Nephron (organoid): ENCODE data around the gene SLC6A20.
A peak's percentile ranks its signal among the peaks of the same experiment; 100 is the strongest.

ENCODE experiments used
- H3K27ac Mint-ChIP-seq, 3 experiments: 2 replicates each; pipeline ENCODE4 v1.8.0; 2020; ENCODE audit warnings: mixed read lengths in 3 of 3, mild to moderate bottlenecking in 2 of 3, moderate library complexity in 1 of 3
- H3K27me3 Mint-ChIP-seq: 2 replicates; pipeline ENCODE4 v1.8.0; 2021; ENCODE audit warnings: low read depth, mild to moderate bottlenecking, moderate library complexity, mixed read lengths
- H3K36me3 Mint-ChIP-seq: 2 replicates; pipeline ENCODE4 v1.8.0; 2020; ENCODE audit warnings: low read depth, mixed read lengths
- H3K4me1 Mint-ChIP-seq: 2 replicates; pipeline ENCODE4 v1.8.0; 2020; ENCODE audit warnings: mixed read lengths
- H3K4me3 Mint-ChIP-seq, 3 experiments: 2 replicates each; pipeline ENCODE4 v1.8.0; 2020; ENCODE audit warnings: mild to moderate bottlenecking in 3 of 3, mixed read lengths in 3 of 3, moderate library complexity in 2 of 3
- H3K9me3 Mint-ChIP-seq: 2 replicates; pipeline ENCODE4 v1.8.0; 2020; ENCODE audit warnings: mixed read lengths
- TF ChIP-seq, protein P1 (sequence below), 3 experiments: fragments of 200-600 bp; sonication (generic); IDR thresholded peaks; one replicate each; pipeline ENCODE4 v1.5.0; 2021; ENCODE audit warnings: antibody characterized with exemption in 3 of 3; ENCODE audit not compliant: unreplicated experiment in 3 of 3

The SLC6A20 gene

DNA sequence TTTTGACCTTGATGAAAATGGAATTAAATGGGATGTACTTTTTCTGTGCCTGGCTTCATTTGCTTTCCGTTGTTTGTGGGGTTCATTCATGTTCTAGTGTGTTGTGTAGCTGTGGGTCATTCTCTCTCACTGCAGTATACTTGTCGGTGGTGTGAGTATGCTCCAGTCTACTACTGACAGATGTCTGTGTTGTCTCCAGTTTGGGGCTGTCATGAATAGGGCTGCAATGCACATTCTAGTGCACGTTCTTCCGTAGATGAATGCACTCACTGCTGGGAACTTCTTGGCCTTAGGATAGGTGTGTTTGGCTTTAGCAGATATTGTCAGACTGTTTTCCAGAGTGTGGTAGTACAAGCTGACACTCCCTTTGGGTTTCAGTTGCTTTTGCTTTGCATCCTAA lies 1.7 kb upstream of the SLC6A20 start:
- TF ChIP-seq, protein P1, sequence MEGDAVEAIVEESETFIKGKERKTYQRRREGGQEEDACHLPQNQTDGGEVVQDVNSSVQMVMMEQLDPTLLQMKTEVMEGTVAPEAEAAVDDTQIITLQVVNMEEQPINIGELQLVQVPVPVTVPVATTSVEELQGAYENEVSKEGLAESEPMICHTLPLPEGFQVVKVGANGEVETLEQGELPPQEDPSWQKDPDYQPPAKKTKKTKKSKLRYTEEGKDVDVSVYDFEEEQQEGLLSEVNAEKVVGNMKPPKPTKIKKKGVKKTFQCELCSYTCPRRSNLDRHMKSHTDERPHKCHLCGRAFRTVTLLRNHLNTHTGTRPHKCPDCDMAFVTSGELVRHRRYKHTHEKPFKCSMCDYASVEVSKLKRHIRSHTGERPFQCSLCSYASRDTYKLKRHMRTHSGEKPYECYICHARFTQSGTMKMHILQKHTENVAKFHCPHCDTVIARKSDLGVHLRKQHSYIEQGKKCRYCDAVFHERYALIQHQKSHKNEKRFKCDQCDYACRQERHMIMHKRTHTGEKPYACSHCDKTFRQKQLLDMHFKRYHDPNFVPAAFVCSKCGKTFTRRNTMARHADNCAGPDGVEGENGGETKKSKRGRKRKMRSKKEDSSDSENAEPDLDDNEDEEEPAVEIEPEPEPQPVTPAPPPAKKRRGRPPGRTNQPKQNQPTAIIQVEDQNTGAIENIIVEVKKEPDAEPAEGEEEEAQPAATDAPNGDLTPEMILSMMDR (IDR thresholded peaks at IDR 0.05; ENCODE audit: unreplicated experiment in 3 of 3), result no peak
- peak overlapping the region in 2 of 3 experiments; percentile 26 to 41 for H3K4me3 Mint-ChIP-seq
- peaks cover 5% of the 10 kb centered on the region for H3K4me1 Mint-ChIP-seq
- no peak overlapping the region for H3K27ac Mint-ChIP-seq
- H3K9me3 Mint-ChIP-seq, result no peaks in the 10 kb centered on the region
- H3K27me3 Mint-ChIP-seq, result peaks cover 78% of the 10 kb centered on the region
- H3K36me3 Mint-ChIP-seq, result no peaks in the 10 kb centered on the region

DNA sequence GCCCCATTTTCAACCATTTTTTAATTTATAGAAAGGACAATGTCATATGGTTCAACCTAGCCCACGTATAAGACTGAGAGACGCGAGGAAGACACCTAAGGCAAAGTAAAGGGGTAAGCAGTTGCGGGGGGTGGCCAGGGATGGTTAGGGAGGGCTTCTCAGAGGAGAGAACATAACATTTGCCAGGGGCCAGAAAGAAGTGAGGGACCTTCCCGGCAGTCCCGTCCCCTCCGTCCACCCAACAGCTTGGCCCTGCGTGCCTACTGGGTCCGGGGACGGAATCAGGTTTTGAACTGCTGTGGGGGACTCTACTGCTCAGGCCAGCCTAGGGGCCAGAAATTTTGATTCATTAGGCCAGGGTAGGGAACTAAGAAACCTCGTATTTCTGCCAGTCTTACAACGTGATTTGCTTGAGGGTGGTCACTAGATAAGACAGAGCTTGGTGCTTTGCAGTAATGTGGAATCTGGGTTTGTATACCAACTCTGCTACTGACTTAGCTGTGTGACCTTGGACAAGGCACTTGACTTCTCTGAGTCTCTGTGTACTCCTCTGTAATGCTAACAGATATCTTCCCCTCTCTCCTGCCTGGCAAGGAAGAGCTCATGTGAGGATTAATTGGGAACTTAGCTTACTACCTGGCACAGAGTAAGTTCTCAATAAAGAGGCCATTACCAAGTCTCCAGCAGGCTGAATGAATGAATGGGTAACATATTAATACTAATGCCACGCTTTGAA lies 734 bp upstream of the SLC6A20 start:
- Mint-ChIP-seq H3K4me1 (peaks cover 5% of the 10 kb centered on the region), H3K27ac (no peak overlapping the region), H3K36me3 (no peaks in the 10 kb centered on the region), H3K9me3 (no peaks in the 10 kb centered on the region), H3K4me3 (peak overlapping the region; percentile 38 to 67 (median 66)), H3K27me3 (peaks cover 87% of the 10 kb centered on the region)
- TF ChIP-seq, protein P1 (IDR thresholded peaks at IDR 0.05; ENCODE audit: unreplicated experiment in 3 of 3), result no peak

DNA sequence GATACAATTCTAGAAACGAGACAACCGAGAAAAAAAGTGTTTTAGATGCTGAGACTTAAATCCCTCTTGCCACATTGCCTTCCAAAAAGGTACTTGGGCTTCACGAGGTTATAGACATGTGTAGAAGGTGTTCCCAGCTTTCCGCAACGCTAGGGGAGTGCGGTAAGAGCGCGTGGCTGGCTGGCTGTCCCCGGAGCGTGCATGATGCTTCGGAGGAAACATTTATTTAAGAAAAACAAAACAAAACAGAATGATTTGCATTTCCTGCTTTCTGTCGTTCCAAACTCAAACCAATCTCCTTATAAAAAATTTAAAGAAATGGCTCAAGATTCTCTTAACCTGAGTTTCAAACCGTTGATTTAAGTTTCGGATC lies 841 bp downstream of the SLC6A20 start:
- H3K36me3 Mint-ChIP-seq, result peaks cover 4% of the 10 kb centered on the region
- peaks cover 94% of the 10 kb centered on the region for H3K27me3 Mint-ChIP-seq
- H3K27ac Mint-ChIP-seq, result no peak overlapping the region
- peaks cover 5% of the 10 kb centered on the region for H3K9me3 Mint-ChIP-seq
- peak overlapping the region; percentile 69 to 82 (median 75) for H3K4me3 Mint-ChIP-seq
- TF ChIP-seq, protein P1 (IDR thresholded peaks at IDR 0.05; ENCODE audit: unreplicated experiment in 3 of 3), result no peak
- H3K4me1 Mint-ChIP-seq, result peaks cover 5% of the 10 kb centered on the region

DNA sequence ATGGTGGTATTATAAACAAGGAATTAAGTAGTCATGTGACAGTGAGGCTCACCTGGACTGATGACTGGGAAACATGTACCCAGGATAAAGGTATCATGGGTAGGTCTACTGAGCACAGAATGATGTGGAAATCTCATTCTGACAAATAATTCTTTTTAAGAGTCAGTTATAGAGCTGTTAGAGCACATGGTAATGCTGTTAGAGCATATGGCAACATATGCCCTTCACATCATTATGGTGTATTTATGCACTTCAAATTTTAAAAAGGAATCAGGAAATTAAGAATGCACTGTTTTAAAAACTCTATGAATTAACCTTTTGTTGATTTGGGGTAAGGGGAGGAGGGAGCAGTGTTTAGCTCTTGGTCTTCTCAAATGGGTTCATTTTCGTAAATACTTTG lies 1.7 kb downstream of the SLC6A20 start:
- H3K27ac Mint-ChIP-seq, result no peak overlapping the region
- H3K4me1 Mint-ChIP-seq, result peaks cover 5% of the 10 kb centered on the region
- peaks cover 7% of the 10 kb centered on the region for H3K36me3 Mint-ChIP-seq
- peaks cover 97% of the 10 kb centered on the region for H3K27me3 Mint-ChIP-seq
- peaks cover 12% of the 10 kb centered on the region for H3K9me3 Mint-ChIP-seq
- H3K4me3 Mint-ChIP-seq, result peak overlapping the region in 1 of 3 experiments; percentile 31
- TF ChIP-seq, protein P1 (IDR thresholded peaks at IDR 0.05; ENCODE audit: unreplicated experiment in 3 of 3), result no peak

DNA sequence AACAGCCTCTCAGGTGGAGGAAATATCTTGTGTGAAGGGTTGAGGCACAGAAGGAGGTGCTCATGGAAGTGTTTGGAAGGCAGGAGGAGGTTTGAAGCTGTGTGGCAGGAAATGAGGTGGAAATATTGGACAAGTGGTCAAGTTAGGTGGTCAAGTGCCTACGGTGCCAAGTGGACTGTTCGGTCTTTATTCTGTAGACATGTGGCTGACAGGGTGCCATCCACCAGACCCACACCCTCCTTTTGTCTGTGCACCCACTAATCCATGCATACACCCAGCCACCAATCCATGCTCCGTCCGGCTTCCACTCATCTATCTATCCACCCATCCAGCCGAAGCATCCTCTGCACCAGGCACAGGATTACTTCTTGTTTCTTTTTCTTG lies 2.2 kb downstream of the SLC6A20 start:
- Mint-ChIP-seq H3K27ac (no peak overlapping the region), H3K27me3 (peaks cover 92% of the 10 kb centered on the region), H3K4me1 (peaks cover 5% of the 10 kb centered on the region), H3K36me3 (peaks cover 7% of the 10 kb centered on the region), H3K4me3 (peak overlapping the region in 1 of 3 experiments; percentile 55), H3K9me3 (peaks cover 13% of the 10 kb centered on the region)
- TF ChIP-seq, protein P1 (IDR thresholded peaks at IDR 0.05; ENCODE audit: unreplicated experiment in 3 of 3), result no peak
